Thyroid gland (tissue), 4 donors: ENCODE data around the gene CTSH.

ENCODE experiments used
- CTCF ChIP-seq, 6 experiments: fragments of 200-600 bp in 3 of 6; fragments of 450-650 bp in 3 of 6; sonication (generic) in 3 of 6; IDR thresholded peaks; one replicate each; pipeline ENCODE4 v1.5.1; 2016 to 2019; ENCODE audit warnings: antibody characterized with exemption in 6 of 6, mild to moderate bottlenecking in 2 of 6, inconsistent platforms in 1 of 6, moderate library complexity in 1 of 6
- POLR2A ChIP-seq, 2 donors: fragments of 450-650 bp; IDR thresholded peaks; one replicate each; pipeline ENCODE4 v1.6.1; 2017; ENCODE audit warnings: antibody characterized with exemption in 2 of 2, mild to moderate bottlenecking in 2 of 2, moderate library complexity in 1 of 2

- TF ChIP-seq CTCF (IDR thresholded peaks at IDR 0.05): no peak
- no peak for TF ChIP-seq POLR2A (IDR thresholded peaks at IDR 0.05)
Measured at GRCh38 chr15:78968114-78968513, 23.3 kb upstream of the CTSH start.
